Fibroblast of mammary gland (primary cell): Measurements from ENCODE around the gene RASSF10.
A peak's percentile ranks its signal among the peaks of the same experiment; 100 is the strongest.
"Not testable (repeated sequence)": the region's sequence is repeated elsewhere in the genome, so short reads cannot be mapped to it uniquely, and the experiment has no call there.

ENCODE experiments used
- DNase-seq: peaks from one replicate; pipeline ENCODE4 v3.0.0-alpha.2; 2010; ENCODE audit warnings: low read depth
- H3K4me3 ChIP-seq: 2 replicates; pipeline ENCODE4 v1.5.1; 2011; ENCODE audit warnings: low read depth, mild to moderate bottlenecking, low read length, moderate library complexity; ENCODE audit not compliant: control insufficient read depth
- TF ChIP-seq, protein P1 (sequence below): conservative IDR thresholded peaks from 2 replicates; pipeline ENCODE4 v1.5.1; 2011; ENCODE audit warnings: low read depth, low read length, inconsistent platforms; ENCODE audit not compliant: control insufficient read depth, insufficient read depth

The RASSF10 gene

DNA sequence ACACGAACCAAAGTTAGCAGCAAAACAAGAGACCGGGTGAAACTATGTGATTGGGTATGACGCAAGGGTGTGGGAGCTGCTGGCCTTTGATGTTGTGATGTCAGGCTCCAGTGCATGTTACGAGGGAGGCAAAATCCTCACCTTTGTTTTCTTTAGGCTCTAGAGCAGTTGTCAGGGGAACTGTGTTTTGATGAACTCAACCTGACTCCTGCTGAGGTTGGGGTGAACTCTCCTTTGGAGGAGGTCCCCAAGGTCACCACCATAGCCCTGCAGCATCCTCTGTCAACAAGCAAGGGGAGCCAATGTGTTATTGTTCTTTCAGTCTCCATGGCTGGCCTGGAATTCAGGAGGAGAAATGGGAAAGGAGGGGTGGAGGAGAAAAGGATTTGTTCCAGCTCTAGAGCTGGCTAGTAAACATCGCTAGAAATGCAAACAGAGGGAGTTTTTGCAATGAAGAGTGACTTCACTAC, 33.8 kb downstream of the RASSF10 start:
- TF ChIP-seq, protein P1, sequence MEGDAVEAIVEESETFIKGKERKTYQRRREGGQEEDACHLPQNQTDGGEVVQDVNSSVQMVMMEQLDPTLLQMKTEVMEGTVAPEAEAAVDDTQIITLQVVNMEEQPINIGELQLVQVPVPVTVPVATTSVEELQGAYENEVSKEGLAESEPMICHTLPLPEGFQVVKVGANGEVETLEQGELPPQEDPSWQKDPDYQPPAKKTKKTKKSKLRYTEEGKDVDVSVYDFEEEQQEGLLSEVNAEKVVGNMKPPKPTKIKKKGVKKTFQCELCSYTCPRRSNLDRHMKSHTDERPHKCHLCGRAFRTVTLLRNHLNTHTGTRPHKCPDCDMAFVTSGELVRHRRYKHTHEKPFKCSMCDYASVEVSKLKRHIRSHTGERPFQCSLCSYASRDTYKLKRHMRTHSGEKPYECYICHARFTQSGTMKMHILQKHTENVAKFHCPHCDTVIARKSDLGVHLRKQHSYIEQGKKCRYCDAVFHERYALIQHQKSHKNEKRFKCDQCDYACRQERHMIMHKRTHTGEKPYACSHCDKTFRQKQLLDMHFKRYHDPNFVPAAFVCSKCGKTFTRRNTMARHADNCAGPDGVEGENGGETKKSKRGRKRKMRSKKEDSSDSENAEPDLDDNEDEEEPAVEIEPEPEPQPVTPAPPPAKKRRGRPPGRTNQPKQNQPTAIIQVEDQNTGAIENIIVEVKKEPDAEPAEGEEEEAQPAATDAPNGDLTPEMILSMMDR = no peak
- no peak for DNase-seq
- H3K4me3 ChIP-seq = no peak overlapping the region

DNA sequence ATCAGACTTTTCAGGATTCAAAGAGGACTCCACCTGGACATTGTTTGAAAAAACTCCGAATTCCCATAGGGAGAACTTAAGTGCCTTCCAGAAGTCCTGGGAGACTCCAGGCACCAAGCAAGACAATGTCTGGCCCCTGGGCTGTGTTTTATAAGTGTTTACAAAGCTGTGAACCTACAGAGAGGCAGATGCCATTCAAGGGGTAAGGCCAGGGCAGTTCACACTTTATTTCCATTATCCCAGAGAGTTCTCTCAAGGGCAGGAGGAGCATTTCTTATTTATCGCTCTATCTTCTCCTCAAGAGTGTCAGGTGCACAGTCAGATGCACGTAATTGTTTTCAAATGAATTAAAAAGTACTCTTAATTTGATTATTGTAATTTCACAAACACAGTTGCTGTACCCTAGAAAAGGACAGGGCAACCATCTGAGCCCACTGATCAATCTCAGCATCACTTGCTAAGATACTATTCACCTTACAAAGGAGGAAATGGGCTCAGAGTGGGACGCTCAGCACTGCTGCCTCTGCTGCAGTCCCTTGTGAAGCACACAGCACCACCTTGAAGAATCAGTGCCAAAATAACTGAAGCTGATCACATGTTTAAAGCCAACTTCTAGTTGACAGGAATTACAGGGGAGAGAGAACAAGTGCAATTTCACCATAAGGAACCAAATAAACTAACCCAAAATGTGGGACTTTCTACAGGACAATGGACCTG, 35.0 kb downstream of the RASSF10 start:
- TF ChIP-seq, protein P1 = no peak
- no peak overlapping the region for H3K4me3 ChIP-seq
- DNase-seq = no peak

DNA sequence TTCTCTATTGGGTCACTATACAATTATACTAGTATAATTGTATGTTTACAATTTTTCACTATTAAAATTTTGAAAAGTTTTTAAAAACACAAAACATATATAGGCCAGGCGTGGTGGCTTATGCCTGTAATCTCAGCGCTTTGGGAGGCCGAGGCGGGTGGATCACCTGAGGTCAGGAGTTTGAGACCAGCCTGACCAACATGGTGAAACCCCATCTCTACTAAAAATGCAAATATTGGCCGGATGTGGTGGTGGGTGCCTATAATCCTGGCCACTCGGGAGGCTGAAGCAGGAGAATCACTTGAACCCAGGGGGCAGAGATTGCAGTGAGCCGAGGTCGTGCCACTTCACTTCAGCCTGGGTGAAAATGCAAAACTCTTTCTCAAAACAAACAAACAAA, 36.0 kb downstream of the RASSF10 start:
- H3K4me3 ChIP-seq, DNase-seq: not testable (repeated sequence)

DNA sequence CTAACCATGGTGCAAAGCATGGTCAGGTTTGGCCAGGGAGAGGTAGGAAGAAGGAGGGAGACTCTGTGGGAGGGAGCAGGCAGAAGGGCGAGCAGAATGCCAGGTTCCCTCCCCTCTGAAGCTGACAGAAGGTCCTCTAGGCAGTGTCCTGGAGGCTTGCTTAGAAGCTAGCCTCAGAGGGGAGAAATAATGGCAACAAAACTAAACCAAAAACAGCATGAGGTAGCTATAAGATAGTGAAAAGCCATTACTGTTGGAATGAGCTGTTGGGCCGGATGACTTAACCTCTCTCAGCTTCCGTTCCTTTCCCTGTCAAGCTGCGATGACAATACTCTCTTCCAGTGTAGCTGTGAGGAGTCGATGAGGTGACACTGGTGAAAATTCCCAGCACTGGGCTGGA, 36.6 kb downstream of the RASSF10 start:
- no peak overlapping the region for H3K4me3 ChIP-seq
- TF ChIP-seq, protein P1 = no peak
- no peak for DNase-seq

DNA sequence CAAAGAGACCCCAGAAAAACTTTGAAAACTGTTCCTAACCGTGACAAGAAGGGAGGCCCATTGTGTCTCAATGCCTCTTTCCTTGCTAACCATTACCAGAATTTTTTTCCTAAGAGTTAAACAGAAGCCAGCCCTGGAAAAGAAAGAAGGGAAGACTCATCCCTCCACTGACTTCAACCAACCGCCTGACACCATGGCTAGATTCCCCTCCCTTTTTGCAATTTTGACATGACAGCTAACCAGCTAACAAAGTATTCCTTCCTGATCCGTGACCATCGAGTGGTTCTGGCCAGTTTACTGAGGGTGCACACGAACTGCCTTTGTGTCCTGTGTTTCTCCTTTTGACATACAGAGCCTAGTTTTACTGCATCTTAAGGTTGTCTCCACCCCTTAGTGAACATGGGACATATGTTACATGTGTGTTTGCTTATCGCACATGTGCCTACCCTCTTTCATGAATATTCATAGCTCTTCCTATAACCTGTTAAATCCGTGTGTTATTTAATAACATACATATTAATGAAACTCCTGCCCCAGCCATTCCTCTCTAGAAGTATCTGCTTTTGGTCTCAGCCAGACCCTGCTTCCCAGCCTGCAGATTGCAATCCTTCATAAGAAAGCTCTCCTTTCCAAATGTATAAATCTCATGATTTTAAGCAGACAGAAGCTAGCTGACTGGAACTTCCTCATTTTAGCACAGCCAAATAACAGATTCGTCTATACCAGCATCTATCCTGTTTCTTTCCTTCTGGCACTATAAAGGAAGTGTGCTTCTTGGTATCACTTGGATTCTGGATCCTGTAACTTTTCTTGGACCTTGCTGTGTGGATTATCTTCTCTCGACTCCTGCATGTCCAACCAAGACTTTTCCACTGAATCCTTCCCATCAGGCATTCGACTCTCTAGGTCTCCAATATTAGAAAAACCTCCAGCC, 37.8 kb downstream of the RASSF10 start:
- DNase-seq = no peak
- TF ChIP-seq, protein P1 = no peak
- H3K4me3 ChIP-seq = no peak overlapping the region

DNA sequence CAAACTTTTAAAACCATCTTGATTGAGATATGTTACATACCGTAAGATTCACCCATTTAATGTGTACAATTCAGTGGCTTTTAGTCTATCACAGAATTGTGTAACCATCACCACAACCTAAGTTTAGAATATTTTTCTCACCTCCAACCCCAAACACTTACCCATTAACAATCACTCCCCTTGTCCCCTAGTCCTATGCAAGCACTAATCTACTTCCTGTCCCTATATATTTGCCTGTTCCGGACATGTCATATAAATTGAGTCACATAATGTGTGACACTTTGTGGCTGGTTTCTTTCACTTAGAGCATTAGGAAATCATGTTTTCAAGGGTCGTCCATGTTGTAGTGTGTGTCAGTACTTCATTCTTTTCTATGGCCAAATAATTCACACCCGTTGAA, 38.8 kb downstream of the RASSF10 start:
- no peak overlapping the region for H3K4me3 ChIP-seq
- TF ChIP-seq, protein P1 = no peak
- DNase-seq = no peak

DNA sequence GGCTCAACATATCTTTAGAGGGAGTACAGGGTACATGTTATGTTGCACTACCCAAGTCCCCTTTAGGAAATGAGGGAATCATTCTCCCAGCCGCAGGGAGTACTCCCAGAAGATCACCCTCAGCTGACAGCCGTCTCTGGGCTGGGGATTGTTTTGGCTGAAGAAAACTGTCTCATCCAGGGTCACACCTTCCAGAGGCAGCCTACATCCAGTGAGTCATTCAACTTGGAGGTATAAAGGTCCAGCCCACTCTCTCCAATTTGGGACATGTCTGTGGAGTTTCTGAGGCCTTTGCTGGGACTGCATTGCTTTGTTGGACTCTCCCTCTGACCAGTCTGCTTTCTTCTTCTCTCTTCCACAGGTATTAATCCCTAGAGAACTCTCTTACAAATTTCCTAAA, 42.1 kb downstream of the RASSF10 start:
- H3K4me3 ChIP-seq = no peak overlapping the region
- DNase-seq = peak; percentile 14
- TF ChIP-seq, protein P1 = no peak
